GM19397 (cell line): Measurements from ENCODE around the gene ADAM33.

Source experiments
- ATAC-seq: cut with Tn5 transposase; IDR thresholded peaks from one replicate; pipeline ENCODE4 v1.9.1; 2021; ENCODE audit warnings: mild to moderate bottlenecking, moderate library complexity; ENCODE audit not compliant: unreplicated experiment

The ADAM33 gene, protein sequence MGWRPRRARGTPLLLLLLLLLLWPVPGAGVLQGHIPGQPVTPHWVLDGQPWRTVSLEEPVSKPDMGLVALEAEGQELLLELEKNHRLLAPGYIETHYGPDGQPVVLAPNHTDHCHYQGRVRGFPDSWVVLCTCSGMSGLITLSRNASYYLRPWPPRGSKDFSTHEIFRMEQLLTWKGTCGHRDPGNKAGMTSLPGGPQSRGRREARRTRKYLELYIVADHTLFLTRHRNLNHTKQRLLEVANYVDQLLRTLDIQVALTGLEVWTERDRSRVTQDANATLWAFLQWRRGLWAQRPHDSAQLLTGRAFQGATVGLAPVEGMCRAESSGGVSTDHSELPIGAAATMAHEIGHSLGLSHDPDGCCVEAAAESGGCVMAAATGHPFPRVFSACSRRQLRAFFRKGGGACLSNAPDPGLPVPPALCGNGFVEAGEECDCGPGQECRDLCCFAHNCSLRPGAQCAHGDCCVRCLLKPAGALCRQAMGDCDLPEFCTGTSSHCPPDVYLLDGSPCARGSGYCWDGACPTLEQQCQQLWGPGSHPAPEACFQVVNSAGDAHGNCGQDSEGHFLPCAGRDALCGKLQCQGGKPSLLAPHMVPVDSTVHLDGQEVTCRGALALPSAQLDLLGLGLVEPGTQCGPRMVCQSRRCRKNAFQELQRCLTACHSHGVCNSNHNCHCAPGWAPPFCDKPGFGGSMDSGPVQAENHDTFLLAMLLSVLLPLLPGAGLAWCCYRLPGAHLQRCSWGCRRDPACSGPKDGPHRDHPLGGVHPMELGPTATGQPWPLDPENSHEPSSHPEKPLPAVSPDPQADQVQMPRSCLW

DNA sequence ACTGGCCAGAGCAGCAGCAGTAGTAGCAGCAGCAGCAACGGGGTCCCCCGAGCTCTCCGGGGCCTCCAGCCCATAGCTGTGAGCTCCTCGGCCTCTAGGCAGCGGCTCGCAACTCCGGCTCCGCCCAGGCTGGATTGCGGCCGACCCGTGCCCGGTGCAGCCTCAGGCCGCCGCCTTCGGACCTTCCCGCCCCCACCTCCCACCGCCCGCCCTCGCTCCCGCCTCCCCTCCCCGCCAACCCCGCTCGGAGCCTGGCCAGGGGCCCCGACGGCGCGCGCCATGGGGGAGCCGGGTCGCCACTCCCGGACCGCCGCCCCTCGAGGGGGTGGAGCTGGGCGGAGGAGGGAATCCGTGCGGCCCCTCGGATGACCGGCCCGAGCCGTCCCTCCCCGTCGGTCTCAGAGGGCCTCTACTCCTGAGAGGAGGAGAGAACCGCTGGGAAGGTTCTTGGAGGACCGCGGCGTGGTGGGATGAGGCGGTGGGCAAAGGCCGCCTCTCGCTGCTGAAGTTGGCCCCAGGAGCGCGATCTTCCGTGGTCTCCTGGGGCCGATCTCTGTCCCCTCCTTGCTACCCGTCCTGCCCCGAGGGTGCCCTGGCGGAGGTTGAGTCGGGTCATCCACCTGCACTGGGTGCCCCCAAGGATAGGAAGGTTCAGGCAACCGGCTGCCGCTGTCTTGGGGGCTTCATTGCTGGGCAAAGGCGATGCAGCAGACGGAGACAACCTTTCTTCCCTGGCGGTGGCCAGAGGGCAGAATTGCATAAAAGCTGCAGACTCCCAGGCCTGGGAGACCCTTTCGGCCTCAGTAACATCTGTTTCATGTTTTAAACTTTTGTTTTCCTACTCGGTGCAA, at the start of gene ADAM33:
ADAM33 (minus strand) TSS at position 80 of the 851 bp plus-strand sequence; CDS start at position 74, 6 bp downstream.
- ATAC-seq: no peak

DNA sequence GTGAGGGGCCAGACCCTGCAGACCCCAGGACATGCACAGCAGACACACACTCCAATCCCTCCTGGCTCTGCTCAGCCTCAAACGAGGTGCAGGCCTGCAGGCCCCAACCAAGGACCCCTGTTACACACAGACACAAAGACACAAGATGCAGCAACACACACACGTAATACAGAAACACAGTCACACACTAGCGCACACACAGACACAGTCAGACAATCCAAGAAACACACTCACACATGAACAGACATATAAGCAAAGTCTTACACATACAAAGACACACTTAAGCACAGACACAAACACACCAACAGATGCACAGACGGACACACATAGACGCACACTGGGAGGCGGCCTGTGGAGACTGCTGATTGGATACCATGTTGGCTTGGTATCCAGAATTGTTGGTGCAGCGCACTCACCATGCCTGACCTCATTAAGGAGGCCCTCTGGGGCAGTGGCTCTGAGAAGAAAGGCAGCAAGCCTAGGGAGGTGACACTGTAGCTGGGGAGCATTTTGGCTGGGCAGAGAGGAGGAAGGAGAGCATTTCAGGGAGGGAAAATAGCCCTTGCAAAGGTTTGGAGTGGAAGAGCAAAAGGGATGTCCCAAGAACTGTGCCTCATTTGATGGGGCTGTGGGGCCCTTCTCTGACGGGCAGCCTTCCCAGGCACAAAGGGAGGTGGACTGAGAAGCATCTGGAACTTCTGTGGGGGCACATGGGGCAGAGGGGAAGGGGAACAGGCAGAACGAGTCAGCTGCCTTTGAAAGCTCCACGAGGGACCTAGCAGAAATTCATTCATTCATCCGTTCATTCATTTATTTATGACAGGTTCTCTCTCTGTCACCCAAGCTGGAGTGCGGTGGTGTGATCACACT, 49.2 kb upstream of the ADAM33 start:
- no peak for ATAC-seq

DNA sequence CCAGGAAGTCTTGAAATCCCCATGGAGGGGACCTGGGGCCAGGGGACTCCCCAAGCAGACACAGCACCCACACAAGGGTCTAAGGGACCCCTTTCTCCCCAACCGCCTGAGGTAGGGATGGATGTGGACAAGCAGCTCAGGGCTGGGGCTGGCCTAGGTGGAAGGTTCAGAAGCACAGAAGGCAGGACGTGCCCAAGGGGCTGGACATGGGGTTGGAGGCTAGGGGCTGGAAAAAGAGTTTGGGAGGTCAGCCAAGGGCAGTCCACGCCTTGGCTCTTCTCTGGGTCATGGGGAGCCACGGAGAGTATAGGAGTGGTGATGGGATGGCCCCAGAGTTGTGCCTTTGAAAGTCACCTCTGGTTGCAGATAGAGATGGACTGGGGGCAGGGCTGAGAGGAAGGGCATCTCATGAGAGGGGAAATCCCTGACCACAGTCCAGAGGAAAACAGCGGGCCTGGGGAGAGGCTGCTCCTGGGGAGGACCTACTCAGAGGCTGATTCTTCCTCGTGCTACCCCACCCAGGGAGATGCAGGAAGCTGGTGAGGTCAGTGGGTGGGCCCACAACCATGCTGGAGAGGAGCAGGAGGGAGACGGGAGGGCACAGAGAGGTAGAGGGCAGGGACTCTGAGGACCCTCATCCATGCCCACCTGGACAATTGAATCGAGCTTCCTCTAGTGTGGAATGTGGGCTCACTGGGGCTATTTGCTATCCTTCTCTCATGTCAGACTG, 48.2 kb upstream of the ADAM33 start:
- no peak for ATAC-seq

DNA sequence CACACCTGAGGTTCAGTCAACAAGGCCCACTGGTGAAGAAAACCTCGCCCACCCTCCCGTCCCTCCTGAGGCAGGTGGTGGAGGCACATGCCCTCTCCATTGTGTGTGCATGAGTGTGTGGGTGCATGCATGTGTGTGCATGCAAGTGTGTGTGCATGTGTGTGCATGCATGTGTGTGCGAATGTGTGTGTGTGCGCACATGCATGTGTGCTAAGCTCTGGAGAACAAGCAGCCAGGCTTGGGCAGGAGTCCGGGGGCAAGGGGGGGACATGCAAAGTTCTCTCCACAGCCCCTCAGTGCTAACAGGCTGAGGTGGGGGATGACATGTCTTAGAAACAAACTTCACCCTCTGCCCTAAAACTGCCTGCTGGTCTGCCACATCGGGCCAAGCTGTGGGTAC, 47.6 kb upstream of the ADAM33 start:
- ATAC-seq: no peak

DNA sequence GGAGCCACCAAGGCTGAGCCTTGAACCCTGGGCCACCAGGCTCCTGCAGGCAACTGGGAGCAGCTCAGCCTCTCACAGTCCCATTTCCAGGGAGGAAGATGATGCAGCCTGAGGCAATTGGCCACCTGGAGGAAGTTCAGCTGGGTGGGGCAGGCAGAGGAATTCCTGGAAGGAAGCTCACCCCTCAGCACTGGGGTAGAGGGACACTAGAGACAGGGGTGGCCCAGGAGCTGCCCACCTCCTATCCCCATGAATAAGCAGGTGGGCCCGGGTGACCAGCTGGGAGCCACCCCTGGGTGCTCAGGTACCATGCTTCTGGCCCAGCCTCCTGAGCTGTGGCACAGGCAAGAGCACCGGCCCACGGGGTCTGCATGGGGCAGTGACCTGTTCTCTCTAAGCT, 47.1 kb upstream of the ADAM33 start:
- ATAC-seq: no peak

DNA sequence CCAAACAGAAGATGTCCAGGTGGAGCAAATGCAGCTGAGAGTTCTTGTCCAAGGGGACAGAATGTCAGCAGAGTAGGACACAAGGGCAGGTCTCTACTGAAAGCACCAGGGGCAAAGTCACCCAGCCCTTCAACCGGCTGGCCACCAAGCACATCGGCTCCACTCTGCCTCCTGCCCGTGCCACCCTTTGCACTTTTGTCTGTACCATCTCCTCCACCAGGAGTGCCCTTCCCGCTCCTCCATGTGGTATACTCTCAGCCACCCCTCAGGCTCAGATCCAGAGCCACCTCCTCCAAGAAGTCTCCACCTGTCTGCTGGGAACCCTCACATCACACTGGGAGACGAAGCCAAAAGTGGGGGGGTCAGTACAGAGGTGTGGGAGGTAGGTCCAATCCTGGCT, 46.5 kb upstream of the ADAM33 start:
- ATAC-seq: no peak

DNA sequence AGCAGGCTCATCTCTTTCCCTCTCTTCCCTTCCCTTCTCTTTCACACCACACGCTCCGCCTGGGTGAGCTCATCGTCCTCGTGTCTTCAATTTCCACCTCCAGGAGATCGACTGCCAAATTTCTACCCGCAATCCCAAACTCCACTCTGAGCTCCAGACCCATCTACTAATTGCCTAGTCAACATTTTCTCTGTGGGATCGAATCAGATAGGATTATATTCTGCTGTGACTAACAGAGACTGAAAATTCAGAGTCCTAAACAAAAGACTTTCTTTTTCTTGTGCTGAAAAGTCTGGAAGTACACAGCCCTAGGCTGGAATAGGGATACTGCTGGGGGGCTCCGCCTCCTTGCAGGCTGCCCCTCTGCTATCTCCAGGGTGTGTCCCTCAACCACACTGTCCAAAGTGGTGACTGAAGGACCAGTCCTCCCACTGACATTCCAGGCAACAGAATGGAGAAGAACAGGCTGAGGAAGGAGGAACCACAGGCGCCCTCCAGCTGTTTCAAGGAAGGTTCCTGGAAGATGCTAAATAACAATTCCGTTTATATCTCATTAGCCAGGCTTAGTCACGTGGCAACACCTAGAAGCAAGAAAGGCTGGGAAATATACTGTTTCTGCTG, 45.7 kb upstream of the ADAM33 start:
- no peak for ATAC-seq

DNA sequence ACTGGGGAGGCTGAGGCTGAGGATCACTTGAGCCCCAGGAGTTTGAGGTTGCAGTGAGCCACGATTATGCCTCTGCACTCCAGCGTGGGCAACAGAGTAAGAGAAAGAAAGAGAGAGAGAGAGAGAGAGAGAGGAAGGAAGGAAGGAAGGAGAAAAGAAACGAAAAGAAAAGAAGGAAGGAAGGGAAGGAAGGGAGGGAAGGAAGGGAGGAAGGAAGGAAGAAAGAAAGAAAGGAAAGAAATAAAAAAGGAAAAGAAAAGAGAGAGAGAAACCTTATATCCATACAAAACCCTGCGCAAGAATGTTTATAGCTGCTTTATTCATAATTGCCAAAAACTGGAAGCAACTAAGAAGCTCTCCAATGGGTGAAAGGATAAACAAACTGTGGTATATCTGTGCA, 42.5 kb upstream of the ADAM33 start:
- ATAC-seq: no peak

DNA sequence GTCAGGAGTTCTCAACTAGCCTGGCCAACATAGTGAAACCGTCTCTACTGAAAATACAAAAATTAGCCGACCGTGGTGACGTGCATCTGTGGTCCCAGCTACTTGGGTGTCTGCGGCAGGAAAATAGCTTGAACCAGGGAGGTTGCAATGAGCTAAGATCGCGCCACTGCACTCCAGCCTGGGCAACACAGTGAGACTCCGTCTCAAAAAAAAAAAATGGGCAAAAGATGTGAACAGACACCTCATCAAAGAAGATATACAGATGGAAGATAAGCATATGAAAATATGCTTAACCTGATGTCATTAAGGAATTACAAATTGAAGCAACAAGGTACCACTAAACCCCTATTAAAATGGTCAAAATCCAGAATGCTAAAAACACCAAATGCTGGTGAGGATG, 41.5 kb upstream of the ADAM33 start:
- no peak for ATAC-seq

DNA sequence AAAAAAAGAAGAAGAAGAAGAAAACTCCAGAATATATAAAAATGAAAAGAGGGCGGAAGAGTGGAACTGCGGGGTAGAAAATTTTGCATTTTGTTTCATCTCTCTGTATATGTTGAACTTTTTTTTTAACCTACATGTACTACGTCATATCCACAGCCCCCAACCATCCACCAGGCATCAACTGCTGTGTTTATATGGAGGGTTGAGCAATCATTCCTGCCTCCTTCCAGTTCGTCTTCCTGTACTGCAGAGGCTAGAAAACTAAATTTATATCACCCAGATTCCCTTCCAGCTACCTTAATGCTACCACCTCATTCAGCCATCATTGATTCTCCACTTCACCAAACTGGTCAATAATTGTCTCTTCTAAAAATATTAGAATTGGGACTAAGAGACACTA, 40.1 kb upstream of the ADAM33 start:
- ATAC-seq: no peak

DNA sequence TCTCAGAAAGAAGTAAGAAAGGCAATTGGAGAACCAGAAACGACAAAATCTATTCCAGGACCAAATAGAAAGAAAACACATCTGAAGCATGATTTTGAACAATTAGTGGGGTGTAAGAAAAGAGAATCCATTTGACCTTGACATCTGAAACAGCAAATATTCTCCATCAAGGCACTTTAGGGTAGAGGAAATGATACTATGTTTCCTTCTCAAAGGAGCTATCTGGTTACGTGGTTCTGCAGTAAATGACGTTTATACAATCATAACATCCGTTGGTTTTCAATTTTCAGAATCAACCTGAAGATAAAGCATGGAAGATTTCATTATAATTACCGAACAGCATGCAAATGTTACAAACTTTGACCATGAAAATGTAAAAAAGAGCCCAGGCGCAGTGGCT, 38.8 kb upstream of the ADAM33 start:
- no peak for ATAC-seq

DNA sequence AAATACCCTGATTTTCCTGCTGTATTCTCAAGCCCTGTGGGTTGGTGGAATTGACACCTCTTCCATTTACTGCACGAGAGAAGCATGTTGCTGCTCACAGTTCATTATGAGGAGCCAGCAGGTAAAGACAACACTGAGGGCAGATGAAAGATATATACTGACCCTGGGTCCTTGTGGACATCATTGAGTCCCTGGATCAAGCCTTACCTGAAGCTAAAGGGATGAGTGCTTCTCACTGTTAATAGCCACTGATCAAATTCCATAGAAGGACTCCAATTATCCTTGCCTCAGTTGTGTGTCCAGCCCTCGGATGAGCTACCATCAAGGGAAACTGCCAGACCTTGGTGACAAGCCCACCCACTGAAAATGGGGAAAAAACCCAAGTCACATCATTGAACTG, 38.3 kb upstream of the ADAM33 start:
- ATAC-seq: no peak

DNA sequence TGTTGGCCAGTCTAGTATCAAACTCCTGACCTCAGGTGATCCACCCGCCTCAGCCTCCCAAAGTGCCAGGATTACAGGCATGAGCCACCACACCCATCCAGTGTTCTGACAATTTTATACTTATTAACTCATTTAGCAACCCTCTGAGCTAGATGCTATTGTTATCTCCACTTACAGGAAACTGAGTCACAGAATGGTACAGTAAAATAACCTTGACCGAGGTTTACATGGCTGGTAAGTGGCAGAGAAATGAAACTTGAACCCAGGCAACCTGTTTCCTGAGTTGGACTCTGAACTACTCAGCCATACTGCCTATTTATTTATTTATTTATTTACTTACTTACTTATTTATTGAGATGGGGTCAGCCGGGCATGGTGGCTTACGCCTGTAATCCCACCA, 37.2 kb upstream of the ADAM33 start:
- ATAC-seq: no peak

DNA sequence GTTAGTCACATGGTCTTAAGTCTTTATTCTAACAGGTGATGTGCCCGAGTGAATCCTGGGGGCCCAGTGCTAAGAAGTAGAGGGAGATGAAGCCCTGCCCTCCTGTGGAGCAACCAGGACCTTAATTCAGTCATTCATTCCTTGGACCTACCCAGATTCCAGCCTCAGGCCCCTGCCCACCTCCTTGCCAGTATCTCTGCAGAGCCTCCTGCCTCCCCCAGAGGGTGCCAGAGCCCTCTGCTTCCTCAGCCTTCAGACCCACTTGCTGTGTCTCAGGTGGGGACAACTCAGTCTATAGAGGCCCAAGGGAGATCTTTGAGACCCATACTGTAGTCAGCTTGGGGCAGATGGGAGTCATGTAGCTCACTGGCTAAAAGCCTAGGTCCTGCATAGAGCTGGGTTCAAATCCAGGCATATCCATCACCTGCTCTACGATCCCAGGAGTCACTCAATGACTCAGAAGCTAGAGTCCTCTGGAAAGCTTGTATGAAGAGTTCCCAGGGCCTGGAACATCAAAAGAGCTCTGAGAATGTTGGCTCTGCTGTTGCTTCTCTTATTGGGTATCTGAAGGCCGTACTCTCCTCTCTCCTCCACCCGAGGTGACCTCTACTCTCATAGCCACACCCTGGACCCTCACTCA, 34.5 kb upstream of the ADAM33 start:
- ATAC-seq: no peak

DNA sequence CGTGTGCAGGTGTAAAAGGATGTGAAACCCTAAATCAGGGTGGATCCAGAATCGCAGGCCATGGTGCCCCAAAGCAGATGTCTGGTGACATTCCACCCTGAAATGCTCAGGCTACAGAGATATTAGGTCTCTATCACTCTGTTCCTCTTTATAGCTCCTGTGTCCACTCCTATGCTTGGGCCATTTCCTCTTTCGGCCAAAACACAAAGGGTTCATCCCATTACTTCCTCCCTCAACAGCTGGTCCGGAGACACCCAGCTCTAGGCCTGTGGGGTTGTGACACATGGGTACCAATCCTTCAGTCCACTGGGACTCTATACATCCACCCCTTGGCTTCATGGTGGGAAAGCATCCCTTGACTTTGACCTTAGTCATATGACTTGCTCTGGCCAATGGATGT, 32.3 kb upstream of the ADAM33 start:
- ATAC-seq: no peak

DNA sequence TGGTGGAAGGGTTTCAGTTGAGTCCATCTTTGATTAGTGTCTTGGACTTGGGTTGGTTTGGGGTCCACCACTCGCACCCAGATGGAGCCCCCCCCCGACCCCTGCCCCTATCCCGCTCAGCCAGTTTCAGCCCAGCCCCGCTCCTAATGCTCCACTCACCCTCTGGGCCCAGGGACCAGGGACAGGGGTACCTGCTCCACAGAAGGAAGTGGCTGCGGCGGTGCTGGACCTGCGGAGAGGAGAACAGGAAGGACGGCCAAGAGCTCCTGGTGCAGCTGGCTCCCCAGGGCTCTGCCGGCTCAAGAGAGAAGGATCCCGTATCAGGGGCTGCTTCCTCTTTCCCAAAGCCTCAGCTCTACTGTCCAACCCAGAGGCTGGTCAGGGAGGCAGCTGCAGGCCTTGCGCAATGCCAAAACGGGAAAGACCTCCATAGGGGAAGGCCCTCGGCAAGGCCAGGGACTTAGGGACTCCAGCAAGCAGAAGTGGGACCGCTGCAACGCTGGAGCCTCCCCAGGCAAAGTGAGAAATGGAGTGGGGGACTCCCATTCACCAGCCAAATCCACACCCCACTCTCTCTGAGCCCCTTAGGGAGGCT, 30.6 kb upstream of the ADAM33 start, which contains the start of gene SIGLEC1:
SIGLEC1 (minus strand) TSS at position 322 of the 595 bp plus-strand sequence. CDS start 5,472 bp downstream, outside the sequence.
- no peak for ATAC-seq

DNA sequence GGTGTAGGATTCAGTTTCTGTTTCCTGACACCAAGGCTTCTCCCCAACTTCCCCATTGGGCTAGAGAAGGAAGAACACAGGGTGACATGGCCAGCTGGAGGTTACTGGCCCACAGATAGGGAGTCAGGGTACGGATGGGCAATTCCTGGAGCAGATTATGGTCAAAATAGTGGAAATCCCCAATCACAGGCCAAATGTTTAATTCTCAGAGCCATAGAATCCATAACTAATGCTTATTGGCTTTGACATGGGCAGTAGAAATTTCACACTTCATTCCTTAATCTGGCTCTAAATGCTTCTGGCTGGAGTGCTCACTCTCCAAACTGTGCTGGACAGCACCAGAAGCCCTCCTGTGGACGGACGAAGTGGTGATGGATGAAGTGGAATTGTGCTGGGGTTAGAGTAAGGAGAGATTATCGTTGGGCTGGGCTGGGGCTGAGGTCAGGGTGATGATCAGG, 29.7 kb upstream of the ADAM33 start:
- no peak for ATAC-seq
